Motor neuron (in vitro differentiated cells): Measurements from ENCODE around the gene FAM184A. TPM values are rescaled to one million over a fixed set of nuclear protein-coding genes. Genes with fewer than 3 reads are reported as not detected.
"Not testable (repeated sequence)": the region's sequence is repeated elsewhere in the genome, so short reads cannot be mapped to it uniquely, and the experiment has no call there.

Source experiments
- ATAC-seq, 8 experiments: fragments of 200-7000 bp; cut with Tn5 transposase; replicated peaks in 6 of 8; 2 replicates each; pipeline ENCODE4 v1.8.0; 2021; ENCODE audit warnings: mild to moderate bottlenecking in 8 of 8, moderate library complexity in 8 of 8
- H3K27ac ChIP-seq, 2 donors: fragments of 250-450 bp; sonication (Bioruptor Pico); 2 replicates each; pipeline ENCODE4 v1.9.0; 2021; ENCODE audit warnings: antibody characterized with exemption in 2 of 2, mild to moderate bottlenecking in 2 of 2, moderate library complexity in 1 of 2
- H3K4me1 ChIP-seq, 2 donors: fragments of 250-450 bp; sonication (Bioruptor Pico); replicated peaks in 1 of 2; 2 replicates each; pipeline ENCODE4 v1.6.1; 2021; ENCODE audit warnings: antibody characterized with exemption in 2 of 2, mild to moderate bottlenecking in 2 of 2, moderate library complexity in 1 of 2
- H3K4me3 ChIP-seq, 5 donors: fragments of 250-450 bp; sonication (Bioruptor Pico); 2 replicates each; pipeline ENCODE4 v1.9.0; 2021; ENCODE audit warnings: antibody characterized with exemption in 5 of 5, mild to moderate bottlenecking in 5 of 5, moderate library complexity in 4 of 5
- WGBS, 10 experiments: fragments of 450-650 bp; shearing (Covaris generic); methylation state at CpG; one replicate each; pipeline ENCODE4 v1.0.0; 2022; 5-methylcytosine and 5-hydroxymethylcytosine counted together
- in situ Hi-C, 9 experiments: fragments of 400-800 bp; cut with MboI; loops; one replicate each; pipeline ENCODE4 v1.15.0; 2021; ENCODE audit warnings: low sequenced_read_pairs in 9 of 9, low pct_unique_long_range_greater_than_20kb in 2 of 9; ENCODE audit not compliant: unreplicated experiment in 9 of 9
- total RNA-seq, 8 experiments: library from RNA; unstranded; fragments of 300-600 nt; gene quantifications; 2 replicates each; pipeline versions ENCODE4 v1.2.3 to v1.2.4, GENCODE V29; 2022

Gene FAM184A
- total RNA-seq, 8 experiments from 2014 or later = 4.2 to 49.1 (median 19.7) TPM

DNA sequence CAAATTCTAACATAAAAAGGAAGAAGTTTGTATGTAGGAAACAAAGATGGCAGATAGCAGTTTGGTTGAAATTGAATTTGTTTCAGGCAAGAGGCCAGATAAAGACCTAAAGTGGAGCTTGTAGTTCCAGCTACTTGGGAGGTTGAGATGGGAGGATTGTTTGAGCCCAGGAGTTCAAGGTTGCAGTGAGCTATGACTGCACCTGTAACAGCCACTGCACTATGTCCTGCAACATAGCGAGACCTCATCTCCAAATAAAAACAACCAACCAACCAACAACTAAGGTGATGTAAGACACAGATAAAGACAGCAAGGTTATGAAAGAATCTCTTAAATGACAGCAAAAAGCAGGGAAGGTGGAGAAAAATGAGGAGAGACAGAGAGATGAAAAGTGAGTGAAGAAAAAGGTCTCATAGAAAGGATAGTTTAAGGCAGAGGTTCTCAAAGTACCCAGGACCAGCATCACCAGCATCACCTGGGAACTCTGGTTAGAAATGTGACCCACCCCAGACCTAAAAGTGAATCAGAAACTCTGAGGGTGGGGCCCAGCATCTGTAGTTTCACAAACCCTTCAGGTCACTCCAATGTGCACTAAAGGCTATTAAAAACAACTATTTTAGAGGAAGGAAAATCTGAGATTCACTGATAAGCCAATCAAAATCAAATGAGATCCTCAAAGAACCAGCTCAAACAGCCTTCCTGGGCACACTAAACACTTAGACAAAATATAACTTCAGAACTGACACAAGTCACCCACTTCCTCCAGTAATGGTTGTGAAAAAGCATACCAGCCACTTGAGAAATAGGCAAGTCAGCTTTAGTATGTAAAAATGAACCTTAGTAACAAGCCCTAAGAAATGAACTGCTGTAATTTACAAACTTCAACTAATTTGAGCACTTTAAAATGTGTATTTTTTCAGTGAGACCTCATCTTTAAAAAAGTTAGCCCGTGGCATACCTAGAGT is 57.6 kb downstream of the FAM184A start:
- ATAC-seq = no peak
- in situ Hi-C loops = no loop called here

DNA sequence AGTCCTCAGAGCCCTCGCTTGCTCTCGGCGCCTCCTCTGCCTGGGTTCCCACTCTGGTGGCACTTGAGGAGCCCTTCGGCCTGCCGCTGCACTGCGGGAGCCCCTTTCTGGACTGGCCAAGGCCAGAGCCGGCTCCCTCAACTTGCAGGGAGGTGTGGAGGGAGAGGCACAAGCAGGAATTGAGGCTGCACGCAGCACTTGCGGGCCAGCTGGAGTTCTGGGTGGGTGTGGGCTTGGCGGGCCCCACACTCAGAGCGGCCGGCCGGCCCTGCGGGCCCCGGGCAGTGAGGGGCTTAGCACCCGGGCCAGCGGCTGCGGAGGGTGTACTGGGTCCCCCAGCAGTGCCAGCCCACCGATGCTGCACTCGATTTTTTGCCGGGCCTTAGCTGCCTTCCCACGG is 63.3 kb downstream of the FAM184A start:
- in situ Hi-C loops, H3K4me1 ChIP-seq, H3K27ac ChIP-seq, ATAC-seq, H3K4me3 ChIP-seq: not testable (repeated sequence)
- 100% methylated on average over 4 of the region's 22 CpGs; no CpG with 5 or more reads in 9 of the 10 experiments for WGBS, 10 experiments

More for the DNA sequence above, 57.6 kb downstream of the FAM184A start:
- no peak overlapping the region for H3K27ac ChIP-seq
- WGBS, 10 experiments = 49 to 100% (median 100%) methylated on average over 1 to 2 of the region's 2 CpGs; no CpG with 5 or more reads in 3 of the 10 experiments
- no peak overlapping the region for H3K4me3 ChIP-seq
- peaks cover 0 to 2% of the 10 kb centered on the region in 2 donors for H3K4me1 ChIP-seq

- Histone ChIP-seq H3K4me3 (no peak overlapping the region), H3K27ac (no peak overlapping the region), H3K4me1 (no peaks in the 10 kb centered on the region)
- no peak for ATAC-seq
- in situ Hi-C loops = no loop called here
- 86 to 100% (median 100%) methylated on average over 1 of the region's 1 CpG; no CpG with 5 or more reads in 4 of the 10 experiments for WGBS, 10 experiments
These were observed 65.9 kb downstream of the FAM184A start for GRCh38 chr6:119012521-119012920.

DNA sequence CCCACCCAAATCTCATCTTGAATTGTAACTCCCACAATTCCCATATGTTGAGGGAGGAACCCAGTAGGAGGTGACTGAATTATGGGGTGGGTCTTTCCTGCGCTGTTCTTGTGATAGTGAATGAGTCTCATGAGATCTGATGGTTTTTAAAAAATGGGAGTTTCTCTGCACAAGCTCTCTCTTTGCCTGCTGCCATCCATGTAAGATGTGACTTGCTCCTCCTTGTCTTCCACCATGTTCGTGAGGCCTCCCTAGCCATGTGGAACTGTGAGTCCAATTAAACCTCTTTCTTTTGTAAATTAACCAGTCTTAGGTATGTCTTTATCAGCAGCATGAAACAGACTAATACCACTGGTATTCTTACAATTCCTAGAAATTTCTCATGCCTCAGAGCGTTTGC is 69.2 kb downstream of the FAM184A start:
- ATAC-seq, in situ Hi-C loops, H3K4me1 ChIP-seq, H3K4me3 ChIP-seq, H3K27ac ChIP-seq: not testable (repeated sequence)
- 20 to 100% (median 93%) methylated on average over 1 to 3 of the region's 3 CpGs; no CpG with 5 or more reads in 3 of the 10 experiments for WGBS, 10 experiments

GRCh38 chr6:119006974-119007373 is 71.5 kb downstream of the FAM184A start:
- Histone ChIP-seq H3K4me1 (peaks cover 0 to 2% of the 10 kb centered on the region in 2 donors), H3K27ac (no peak overlapping the region), H3K4me3 (no peak overlapping the region)
- 17 to 100% (median 89%) methylated on average over 1 to 2 of the region's 2 CpGs for WGBS, 10 experiments
- ATAC-seq = no peak
- in situ Hi-C loops = no loop called here

DNA sequence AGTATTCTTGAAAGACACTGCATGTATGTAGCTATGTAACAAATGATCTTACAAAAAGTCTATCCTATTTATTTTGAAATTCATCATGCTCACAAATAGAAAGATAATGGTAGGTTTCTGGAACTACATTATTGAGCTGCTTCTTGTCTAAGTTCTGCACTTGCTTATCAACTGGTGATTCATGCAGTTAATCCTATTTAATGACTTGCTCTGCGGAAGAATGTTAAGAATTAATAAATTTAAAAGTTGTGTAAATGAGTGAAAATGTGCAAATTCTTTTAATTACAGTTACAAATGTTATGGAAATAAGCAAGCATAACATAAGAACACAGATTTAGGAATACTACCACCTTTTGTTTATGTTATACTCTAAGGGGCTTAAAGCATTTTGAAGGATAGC is 76.4 kb downstream of the FAM184A start:
- 17 to 100% (median 100%) methylated on average over 1 of the region's 1 CpG; no CpG with 5 or more reads in 1 of the 10 experiments for WGBS, 10 experiments
- peaks cover 0 to 2% of the 10 kb centered on the region in 2 donors for H3K4me1 ChIP-seq
- no peak for ATAC-seq
- no peak overlapping the region for H3K4me3 ChIP-seq
- H3K27ac ChIP-seq = no peak overlapping the region
- in situ Hi-C loops = no loop called here

DNA sequence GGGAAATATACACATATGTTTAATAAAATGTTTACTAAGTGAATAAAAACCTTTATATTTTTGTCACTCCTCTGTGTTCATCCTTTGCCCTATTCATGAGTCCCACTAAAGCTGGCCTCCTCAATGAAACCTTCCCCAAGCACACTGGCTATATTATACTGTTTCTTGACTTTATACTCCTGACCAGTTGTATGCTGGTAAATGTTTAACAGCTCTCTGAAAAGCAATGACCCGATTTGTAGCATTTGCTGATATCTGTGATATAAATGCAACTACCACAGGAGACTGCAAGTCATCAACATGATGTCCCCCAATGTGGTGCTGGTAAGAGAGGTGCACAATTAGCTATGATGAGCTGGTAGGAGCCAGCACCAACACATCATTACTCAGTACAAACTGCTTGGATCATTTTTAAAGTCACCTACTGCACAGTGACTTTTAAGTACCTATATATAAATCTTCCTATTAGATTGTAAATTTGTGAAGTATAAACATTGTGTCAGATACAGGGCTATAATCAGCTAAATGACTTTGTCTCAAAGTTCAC is 78.9 kb downstream of the FAM184A start:
- WGBS, 10 experiments = 0 to 40% (median 17%) methylated on average over 1 of the region's 1 CpG; no CpG with 5 or more reads in 5 of the 10 experiments
- in situ Hi-C loops = no loop called here
- H3K4me1 ChIP-seq = peaks cover 0 to 2% of the 10 kb centered on the region in 2 donors
- H3K27ac ChIP-seq = no peak overlapping the region
- no peak overlapping the region for H3K4me3 ChIP-seq
- no peak for ATAC-seq

DNA sequence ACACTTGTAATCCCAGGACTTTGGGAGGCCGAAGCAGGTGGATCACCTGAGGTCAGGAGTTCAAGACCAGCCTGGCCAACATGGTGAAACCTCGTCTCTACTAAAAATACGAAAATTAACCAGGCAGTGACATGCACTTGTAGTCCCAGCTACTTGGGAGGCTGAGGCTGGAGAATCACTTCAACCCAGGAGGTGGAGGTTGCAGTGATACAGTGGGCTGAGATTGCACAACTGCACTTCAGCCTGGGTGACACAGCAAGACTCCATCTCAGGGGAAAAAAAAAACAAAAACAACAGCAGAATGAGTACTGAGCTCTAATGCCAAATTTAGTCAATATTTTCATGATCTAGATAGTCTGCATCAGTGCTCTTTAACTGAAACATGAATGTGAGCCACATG is 81.0 kb downstream of the FAM184A start:
- H3K27ac ChIP-seq, ATAC-seq, in situ Hi-C loops, H3K4me3 ChIP-seq, H3K4me1 ChIP-seq: not testable (repeated sequence)
- 40 to 96% (median 80%) methylated on average over 1 to 3 of the region's 3 CpGs; no CpG with 5 or more reads in 3 of the 10 experiments for WGBS, 10 experiments

GRCh38 chr6:118996289-118996820 is 82.1 kb downstream of the FAM184A start:
- Histone ChIP-seq H3K4me1 (no peaks in the 10 kb centered on the region), H3K4me3 (no peak overlapping the region), H3K27ac (no peak overlapping the region)
- in situ Hi-C loops = no loop called here
- no peak for ATAC-seq
- WGBS, 10 experiments = 41 to 100% (median 92%) methylated on average over 1 to 4 of the region's 4 CpGs

GRCh38 chr6:118993803-118994251 is 84.6 kb downstream of the FAM184A start:
- in situ Hi-C loops = no loop called here
- H3K4me1 ChIP-seq = no peaks in the 10 kb centered on the region
- H3K27ac ChIP-seq = no peak overlapping the region
- WGBS, 10 experiments = 66 to 100% (median 91%) methylated on average over 1 to 3 of the region's 3 CpGs; no CpG with 5 or more reads in 3 of the 10 experiments
- no peak for ATAC-seq
- H3K4me3 ChIP-seq = no peak overlapping the region

DNA sequence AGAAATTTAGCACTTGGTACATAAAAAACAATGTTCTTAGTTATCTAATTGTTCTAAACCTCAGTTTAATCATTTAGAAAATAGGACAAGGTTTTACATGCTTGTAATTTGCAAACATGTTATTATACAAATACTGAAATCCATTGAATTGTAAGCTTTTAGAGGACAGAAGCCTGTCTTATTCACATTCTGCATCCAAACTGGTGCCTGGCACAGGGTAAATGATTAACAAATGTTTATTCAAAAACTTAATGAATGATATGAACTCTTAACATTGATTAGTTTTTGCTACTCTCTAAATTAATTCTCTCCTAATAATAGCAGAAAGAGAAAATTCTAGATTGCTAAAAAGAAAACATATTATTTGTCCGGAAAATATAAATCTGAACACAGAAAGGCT is 85.1 kb downstream of the FAM184A start:
- Histone ChIP-seq H3K4me3 (no peak overlapping the region), H3K4me1 (no peaks in the 10 kb centered on the region), H3K27ac (no peak overlapping the region)
- ATAC-seq = no peak
- in situ Hi-C loops = no loop called here
- 0 to 100% (median 96%) methylated on average over 1 of the region's 1 CpG; no CpG with 5 or more reads in 2 of the 10 experiments for WGBS, 10 experiments

DNA sequence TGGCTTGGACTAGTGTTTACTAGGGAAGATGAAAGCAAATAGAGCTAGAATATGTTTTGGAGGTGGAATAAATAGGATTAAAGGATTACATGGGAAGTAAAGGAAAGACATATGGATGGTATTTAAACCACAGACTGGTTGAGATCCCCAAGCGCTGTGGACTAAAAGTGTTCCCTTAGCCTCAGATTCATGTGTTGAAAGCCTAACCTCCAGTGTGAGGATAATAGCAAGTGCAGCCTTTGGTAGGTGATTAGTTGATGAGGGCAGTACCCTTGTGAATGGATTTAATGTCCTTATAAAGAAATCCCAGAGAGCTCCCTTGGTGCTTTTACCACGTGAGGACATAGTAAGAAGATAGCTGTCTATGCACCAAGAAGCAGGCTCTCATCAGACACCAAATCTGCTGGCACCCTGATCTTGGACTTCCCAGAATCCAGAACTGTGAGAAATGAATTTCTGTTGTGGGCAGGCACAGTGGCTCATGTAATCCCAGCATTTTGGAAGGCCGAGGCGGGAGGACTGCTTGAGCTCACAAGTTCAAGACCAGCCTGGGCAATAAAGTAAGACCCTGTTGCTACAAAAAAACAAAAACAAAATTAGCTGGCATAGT is 86.2 kb downstream of the FAM184A start:
- Histone ChIP-seq H3K27ac (no peak overlapping the region), H3K4me3 (no peak overlapping the region), H3K4me1 (no peaks in the 10 kb centered on the region)
- in situ Hi-C loops = no loop called here
- 58 to 100% (median 92%) methylated on average over 1 to 4 of the region's 4 CpGs; no CpG with 5 or more reads in 2 of the 10 experiments for WGBS, 10 experiments
- ATAC-seq = no peak

- WGBS, 10 experiments = 100% methylated on average over 1 of the region's 1 CpG; no CpG with 5 or more reads in 6 of the 10 experiments
- H3K4me1 ChIP-seq = peaks cover 0 to 5% of the 10 kb centered on the region in 2 donors
- ATAC-seq = no peak
- no peak overlapping the region for H3K27ac ChIP-seq
- no peak overlapping the region for H3K4me3 ChIP-seq
- in situ Hi-C loops = no loop called here
These were observed 92.2 kb downstream of the FAM184A start for GRCh38 chr6:118986312-118986711.
